Hippocampal formation (tissue), 2 donors: ENCODE results near the gene C1QTNF1.
"Not testable (repeated sequence)": the region's sequence is repeated elsewhere in the genome, so short reads cannot be mapped to it uniquely, and the experiment has no call there.

ENCODE experiments used
- DNase-seq, 2 donors: peaks; one replicate each; lab custom pipeline; 2025; lab: John Stamatoyannopoulos, UW

Gene C1QTNF1

GRCh38 chr17:79023180-79023705 is 726 bp upstream of the C1QTNF1 start:
- no peak for DNase-seq

- no peak for DNase-seq
These were observed 1.1 kb downstream of the C1QTNF1 start for GRCh38 chr17:79024901-79025737.

- no peak for DNase-seq
These were observed 2.7 kb downstream of the C1QTNF1 start for GRCh38 chr17:79026376-79027273.

- no peak for DNase-seq
These were observed 3.4 kb downstream of the C1QTNF1 start for GRCh38 chr17:79027274-79027924.

GRCh38 chr17:79027925-79028491 is 4.0 kb downstream of the C1QTNF1 start:
- DNase-seq, result no peak

GRCh38 chr17:79028496-79029326 is 4.7 kb downstream of the C1QTNF1 start:
- no peak for DNase-seq

GRCh38 chr17:79029327-79030009 is 5.5 kb downstream of the C1QTNF1 start:
- DNase-seq, result no peak

- not testable (repeated sequence) for DNase-seq
These were observed 6.7 kb downstream of the C1QTNF1 start for GRCh38 chr17:79030636-79031035.

GRCh38 chr17:79031996-79032875 is 8.3 kb downstream of the C1QTNF1 start:
- DNase-seq, result no peak

GRCh38 chr17:79033046-79033616 is 9.2 kb downstream of the C1QTNF1 start:
- DNase-seq, result no peak

GRCh38 chr17:79033741-79034501 is 10.0 kb downstream of the C1QTNF1 start:
- DNase-seq, result peak; percentile 50 to 73

GRCh38 chr17:79034931-79035485 is 11.0 kb downstream of the C1QTNF1 start:
- no peak for DNase-seq

GRCh38 chr17:79035686-79036085 is 11.7 kb downstream of the C1QTNF1 start:
- DNase-seq, result no peak

GRCh38 chr17:79036181-79036580 is 12.2 kb downstream of the C1QTNF1 start:
- no peak for DNase-seq

- peak in 1 of 2 donors; percentile 3 for DNase-seq
These were observed 12.6 kb downstream of the C1QTNF1 start for GRCh38 chr17:79036596-79036995.

GRCh38 chr17:79038545-79039135 is 14.7 kb downstream of the C1QTNF1 start:
- DNase-seq, result no peak

- DNase-seq, result no peak
These were observed 15.2 kb downstream of the C1QTNF1 start for GRCh38 chr17:79039171-79039570.
